Astrocyte (in vitro differentiated cells and primary cell): ENCODE data around the gene KCNJ4. TPM values are rescaled to one million over a fixed set of nuclear protein-coding genes. Genes with fewer than 3 reads are reported as not detected.

Experiments
- DNase-seq: peaks from one replicate; pipeline ENCODE4 v3.0.0-alpha.2; 2010; ENCODE audit warnings: low read depth
- FAIRE-seq: peaks from 2 replicates; lab custom pipeline; 2011; peaks lifted over from hg19 to GRCh38; lab: Jason Lieb, UNC
- H2AFZ ChIP-seq: 2 replicates; pipeline ENCODE4 v1.6.0; 2012; ENCODE audit warnings: low read depth, low read length, inconsistent platforms
- H3K27ac ChIP-seq: 2 replicates; pipeline ENCODE4 v1.5.1; 2011; ENCODE audit warnings: low read depth, low read length, inconsistent platforms
- H3K27me3 ChIP-seq: 2 replicates; pipeline ENCODE4 v1.6.0; 2011; ENCODE audit warnings: low read length, inconsistent platforms; ENCODE audit not compliant: insufficient read depth
- H3K36me3 ChIP-seq: 2 replicates; pipeline ENCODE4 v1.5.1; 2011; ENCODE audit warnings: low read length, inconsistent platforms; ENCODE audit not compliant: insufficient read depth
- H3K4me1 ChIP-seq: 2 replicates; pipeline ENCODE4 v1.5.1; 2011; ENCODE audit warnings: low read length, inconsistent platforms; ENCODE audit not compliant: insufficient read depth
- H3K4me2 ChIP-seq: 2 replicates; pipeline ENCODE4 v1.6.0; 2012; ENCODE audit warnings: low read length, inconsistent platforms
- H3K4me3 ChIP-seq: 2 replicates; pipeline ENCODE4 v1.5.1; 2011; ENCODE audit warnings: low read depth, mild to moderate bottlenecking, low read length, inconsistent platforms; ENCODE audit not compliant: insufficient read depth
- H3K79me2 ChIP-seq: 2 replicates; pipeline ENCODE4 v1.6.0; 2012; ENCODE audit warnings: mild to moderate bottlenecking, low read length, inconsistent platforms; ENCODE audit not compliant: insufficient read depth
- H3K9ac ChIP-seq: 2 replicates; pipeline ENCODE4 v1.6.0; 2012; ENCODE audit warnings: mild to moderate bottlenecking, low read length, inconsistent platforms
- H3K9me3 ChIP-seq: 2 replicates; pipeline ENCODE4 v1.5.1; 2012; ENCODE audit warnings: low read depth, mild to moderate bottlenecking, low read length, inconsistent platforms; ENCODE audit not compliant: insufficient read depth
- H4K20me1 ChIP-seq: 2 replicates; pipeline ENCODE4 v1.6.0; 2012; ENCODE audit warnings: low read length, inconsistent platforms; ENCODE audit not compliant: insufficient read depth
- H3K27ac Mint-ChIP-seq: one replicate; pipeline ENCODE4 v1.8.0; 2021; ENCODE audit warnings: mild to moderate bottlenecking, mixed read lengths; ENCODE audit not compliant: unreplicated experiment
- H3K27me3 Mint-ChIP-seq: one replicate; pipeline ENCODE4 v1.8.0; 2021; ENCODE audit warnings: low read depth, mixed read lengths; ENCODE audit not compliant: unreplicated experiment
- H3K36me3 Mint-ChIP-seq: one replicate; pipeline ENCODE4 v1.8.0; 2021; ENCODE audit warnings: low read depth, mixed read lengths; ENCODE audit not compliant: unreplicated experiment
- H3K4me1 Mint-ChIP-seq: one replicate; pipeline ENCODE4 v1.8.0; 2021; ENCODE audit warnings: low read depth, mixed read lengths; ENCODE audit not compliant: unreplicated experiment
- H3K4me3 Mint-ChIP-seq: one replicate; pipeline ENCODE4 v1.8.0; 2021; ENCODE audit warnings: mild to moderate bottlenecking, moderate library complexity, mixed read lengths; ENCODE audit not compliant: unreplicated experiment
- H3K9me3 Mint-ChIP-seq: one replicate; pipeline ENCODE4 v1.8.0; 2021; ENCODE audit warnings: mild to moderate bottlenecking, mixed read lengths; ENCODE audit not compliant: unreplicated experiment
- CTCF ChIP-seq: IDR thresholded peaks from 2 replicates; pipeline ENCODE4 v1.5.1; 2011; ENCODE audit warnings: low read depth, mild to moderate bottlenecking, inconsistent platforms, low read length, moderate library complexity; ENCODE audit not compliant: insufficient read depth
- EZH2 ChIP-seq: IDR thresholded peaks from 2 replicates; pipeline ENCODE4 v1.6.1; 2012; ENCODE audit warnings: mild to moderate bottlenecking, low read length, inconsistent platforms; ENCODE audit not compliant: insufficient read depth
- total RNA-seq: library from RNA; stranded (reverse); gene quantifications from 2 replicates; pipeline ENCODE4 v1.2.1, GENCODE V29; 2021

The KCNJ4 gene
- total RNA-seq, 1 donor from 2014 or later: 0.30 TPM

GRCh38 chr22:38455530-38456271, 702 bp upstream of the KCNJ4 start:
- Histone ChIP-seq H3K27ac (no peak overlapping the region), H3K9me3 (no peaks in the 10 kb centered on the region), H3K27me3 (peaks cover 72% of the 10 kb centered on the region), H4K20me1 (peaks cover 13% of the 10 kb centered on the region), H3K4me2 (peak overlapping the region; percentile 79), H3K4me3 (no peak overlapping the region), H3K4me1 (peaks cover 7% of the 10 kb centered on the region), H3K9ac (peak overlapping the region; percentile 27), H2AFZ (peak overlapping the region; percentile 26), H3K79me2 (no peaks in the 10 kb centered on the region), H3K36me3 (no peaks in the 10 kb centered on the region)
- Mint-ChIP-seq H3K4me3 (no peak overlapping the region), H3K27me3 (peaks cover 72% of the 10 kb centered on the region), H3K36me3 (no peaks in the 10 kb centered on the region), H3K4me1 (peaks cover 3% of the 10 kb centered on the region), H3K9me3 (no peaks in the 10 kb centered on the region), H3K27ac (no peak overlapping the region)
- DNase-seq (no peak), FAIRE-seq (no peak)
- TF ChIP-seq EZH2 (peak; percentile 52), CTCF (no peak)

- Mint-ChIP-seq H3K27me3 (peaks cover 78% of the 10 kb centered on the region), H3K4me3 (peak overlapping the region; percentile 75), H3K36me3 (no peaks in the 10 kb centered on the region), H3K9me3 (no peaks in the 10 kb centered on the region), H3K27ac (no peak overlapping the region), H3K4me1 (peaks cover 3% of the 10 kb centered on the region)
- peak; percentile 97 for TF ChIP-seq EZH2
- TF ChIP-seq CTCF: no peak
- H3K27ac ChIP-seq: no peak overlapping the region
- H3K4me2 ChIP-seq: peak overlapping the region; percentile 79
- peaks cover 13% of the 10 kb centered on the region for H4K20me1 ChIP-seq
- DNase-seq (no peak), FAIRE-seq (no peak)
- peaks cover 68% of the 10 kb centered on the region for H3K27me3 ChIP-seq
- no peaks in the 10 kb centered on the region for H3K79me2 ChIP-seq
- H3K4me3 ChIP-seq: no peak overlapping the region
- no peaks in the 10 kb centered on the region for H3K9me3 ChIP-seq
- no peak overlapping the region for H2AFZ ChIP-seq
- H3K36me3 ChIP-seq: no peaks in the 10 kb centered on the region
- peaks cover 7% of the 10 kb centered on the region for H3K4me1 ChIP-seq
- no peak overlapping the region for H3K9ac ChIP-seq
Measured at GRCh38 chr22:38454353-38455075, 485 bp downstream of the KCNJ4 start.

GRCh38 chr22:38453996-38454352, 1.0 kb downstream of the KCNJ4 start:
- Histone ChIP-seq H3K4me1 (peaks cover 7% of the 10 kb centered on the region), H3K4me3 (no peak overlapping the region), H3K27ac (no peak overlapping the region), H3K4me2 (no peak overlapping the region), H3K27me3 (peaks cover 65% of the 10 kb centered on the region), H3K36me3 (no peaks in the 10 kb centered on the region), H3K79me2 (no peaks in the 10 kb centered on the region), H3K9me3 (no peaks in the 10 kb centered on the region), H2AFZ (no peak overlapping the region), H4K20me1 (peaks cover 13% of the 10 kb centered on the region), H3K9ac (no peak overlapping the region)
- H3K27me3 Mint-ChIP-seq: peaks cover 78% of the 10 kb centered on the region
- no peaks in the 10 kb centered on the region for H3K36me3 Mint-ChIP-seq
- H3K4me1 Mint-ChIP-seq: peaks cover 3% of the 10 kb centered on the region
- H3K4me3 Mint-ChIP-seq: peak overlapping the region; percentile 40
- TF ChIP-seq CTCF (no peak), EZH2 (no peak)
- DNase-seq (no peak), FAIRE-seq (no peak)
- no peaks in the 10 kb centered on the region for H3K9me3 Mint-ChIP-seq
- no peak overlapping the region for H3K27ac Mint-ChIP-seq
